Ascending aorta (tissue), 2 donors: ENCODE data around the gene CEACAM4. TPM values are rescaled to one million over a fixed set of nuclear protein-coding genes. Genes with fewer than 3 reads are reported as not detected.

Source experiments
- DNase-seq, 2 donors: peaks; one replicate each; pipeline ENCODE4 v3.0.0-alpha.2; 2019; ENCODE audit warnings: low spot score in 2 of 2
- H3K27ac ChIP-seq, 2 donors: fragments of 200-600 bp; sonication (generic); one replicate each; pipeline ENCODE4 v1.5.1; 2016 to 2017; ENCODE audit warnings: mild to moderate bottlenecking in 1 of 2
- H3K27me3 ChIP-seq: fragments of 200-600 bp; sonication (generic); one replicate; pipeline ENCODE4 v1.5.1; 2017
- H3K36me3 ChIP-seq, 2 donors: fragments of 200-600 bp; sonication (generic); one replicate each; pipeline ENCODE4 v1.5.1; 2016
- H3K4me1 ChIP-seq, 2 donors: fragments of 200-600 bp; sonication (generic); one replicate each; pipeline ENCODE4 v1.5.1; 2016 to 2017; ENCODE audit warnings: mild to moderate bottlenecking in 1 of 2
- H3K4me3 ChIP-seq, 2 donors: fragments of 200-600 bp; sonication (generic); one replicate each; pipeline ENCODE4 v1.5.1; 2016 to 2017; ENCODE audit warnings: mild to moderate bottlenecking in 1 of 2
- H3K9me3 ChIP-seq, 2 donors: fragments of 200-600 bp; sonication (generic); one replicate each; pipeline ENCODE4 v1.5.1; 2016
- CTCF ChIP-seq, 3 experiments: fragments of 200-600 bp in 2 of 3; fragments of 450-650 bp in 1 of 3; sonication (generic) in 2 of 3; IDR thresholded peaks; one replicate each; pipeline ENCODE4 v1.5.1; 2016 to 2019; ENCODE audit warnings: antibody characterized with exemption in 3 of 3, mild to moderate bottlenecking in 1 of 3, moderate library complexity in 1 of 3
- intact Hi-C: fragments of 100-400 bp; cut with DNase I; formaldehyde crosslinking; loops from one replicate; pipeline ENCODE4 v1.15.1; 2023
- total RNA-seq: library from RNA; depleted of rRNA; stranded (reverse); fragments of >200 nt; gene quantifications from one replicate; pipeline ENCODE4 v1.1.0, GENCODE V29; 2016

Gene CEACAM4
- total RNA-seq, 1 donor from 2014 or later, result not detected

- Histone ChIP-seq H3K9me3 (no peaks in the 10 kb centered on the region), H3K27me3 (no peaks in the 10 kb centered on the region), H3K4me1 (no peaks in the 10 kb centered on the region), H3K27ac (no peak overlapping the region), H3K36me3 (no peaks in the 10 kb centered on the region), H3K4me3 (no peak overlapping the region)
- no peak for TF ChIP-seq CTCF (IDR thresholded peaks at IDR 0.05)
- intact Hi-C loops, result no loop called here
- DNase-seq, result no peak
Observed at GRCh38 chr19:41637484-41637883, 10.6 kb upstream of the CEACAM4 start.

DNA sequence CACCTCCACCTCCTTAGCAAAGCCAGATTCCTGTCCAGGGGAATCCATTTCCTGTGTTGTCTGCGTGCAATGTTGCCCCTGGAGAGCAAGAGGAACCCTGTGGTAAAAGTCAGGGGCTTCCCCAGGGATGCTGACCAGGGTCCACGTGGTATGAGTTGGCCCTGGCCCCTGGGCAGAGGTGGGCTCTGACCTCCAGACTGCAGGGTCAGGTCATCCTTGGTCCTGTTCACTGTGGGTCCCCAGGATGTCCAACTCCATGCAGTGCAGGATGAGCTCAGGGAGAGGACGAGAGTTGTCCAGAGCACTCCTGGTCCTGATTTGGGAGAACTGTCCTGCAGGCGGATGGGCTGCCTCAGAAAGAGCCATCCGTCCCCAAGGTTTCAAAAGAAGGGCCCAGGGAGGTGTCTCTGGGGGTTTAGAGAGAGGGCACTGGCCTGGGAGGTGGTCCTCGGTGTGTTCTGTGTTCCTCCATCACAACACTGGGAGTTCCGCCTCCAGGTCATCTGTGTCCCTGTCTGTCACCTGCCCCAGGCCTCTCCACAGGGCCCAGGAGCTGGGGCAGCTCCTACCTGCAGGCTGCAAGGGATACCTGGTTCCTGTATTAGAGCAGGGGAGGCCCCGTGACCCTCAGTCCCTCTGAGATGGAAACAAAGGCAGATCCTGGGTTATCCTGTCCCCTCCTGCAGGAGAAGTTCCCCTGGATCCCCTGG, 1.2 kb upstream of the CEACAM4 start:
- no peak for DNase-seq

GRCh38 chr19:41626278-41626677, 596 bp downstream of the CEACAM4 start:
- no peak for TF ChIP-seq CTCF (IDR thresholded peaks at IDR 0.05)
- no peak overlapping the region for H3K4me3 ChIP-seq

More for the DNA sequence above, 1.2 kb upstream of the CEACAM4 start:
- no peak overlapping the region for H3K27ac ChIP-seq
- no peaks in the 10 kb centered on the region for H3K36me3 ChIP-seq
- H3K4me3 ChIP-seq, result no peak overlapping the region
- intact Hi-C loops, result no loop called here
- no peaks in the 10 kb centered on the region for H3K4me1 ChIP-seq
- no peak for TF ChIP-seq CTCF (IDR thresholded peaks at IDR 0.05)
- H3K9me3 ChIP-seq, result no peaks in the 10 kb centered on the region
- H3K27me3 ChIP-seq, result no peaks in the 10 kb centered on the region

GRCh38 chr19:41624937-41625336, 1.9 kb downstream of the CEACAM4 start:
- Histone ChIP-seq H3K9me3 (no peaks in the 10 kb centered on the region), H3K27ac (no peak overlapping the region), H3K4me3 (no peak overlapping the region), H3K36me3 (no peaks in the 10 kb centered on the region), H3K27me3 (no peaks in the 10 kb centered on the region), H3K4me1 (no peaks in the 10 kb centered on the region)
- intact Hi-C loops, result no loop called here
- TF ChIP-seq CTCF (IDR thresholded peaks at IDR 0.05), result no peak
- no peak for DNase-seq

More at GRCh38 chr19:41626278-41626677, 596 bp downstream of the CEACAM4 start:
- no peak for DNase-seq
- no peaks in the 10 kb centered on the region for H3K9me3 ChIP-seq
- H3K36me3 ChIP-seq, result no peaks in the 10 kb centered on the region
- H3K27ac ChIP-seq, result no peak overlapping the region
- no peaks in the 10 kb centered on the region for H3K27me3 ChIP-seq
- intact Hi-C loops, result no loop called here
- no peaks in the 10 kb centered on the region for H3K4me1 ChIP-seq

- TF ChIP-seq CTCF (IDR thresholded peaks at IDR 0.05), result no peak
Observed at GRCh38 chr19:41624515-41624914, 2.4 kb downstream of the CEACAM4 start.

More at GRCh38 chr19:41624515-41624914, 2.4 kb downstream of the CEACAM4 start:
- Histone ChIP-seq H3K27me3 (no peaks in the 10 kb centered on the region), H3K4me1 (no peaks in the 10 kb centered on the region), H3K4me3 (no peak overlapping the region), H3K27ac (no peak overlapping the region), H3K9me3 (no peaks in the 10 kb centered on the region), H3K36me3 (no peaks in the 10 kb centered on the region)
- no peak for DNase-seq
- intact Hi-C loops, result no loop called here
